A172 (cell line): ENCODE results near the gene FMNL1. TPM values are rescaled to one million over a fixed set of nuclear protein-coding genes. Genes with fewer than 3 reads are reported as not detected.

Experiments
- total RNA-seq: library from RNA; depleted of rRNA; stranded (reverse); fragments of >200 nt; shearing (Covaris generic); gene quantifications from 2 replicates; pipeline ENCODE4 v1.2.3, GENCODE V29; 2014; rRNA removed

The FMNL1 gene
- total RNA-seq, 1 experiment from 2014 or later = 44.8 TPM

Other genes starting within 250 kb of the FMNL1 start
- 33.0 and 34.8 TPM in 2 replicates for gene DCAKD, start 170.3 kb upstream of the FMNL1 start, total RNA-seq
- gene NMT1, start 160.6 kb upstream of the FMNL1 start, total RNA-seq = 151 and 733 TPM in 2 replicates
- 168 and 189 TPM in 2 replicates for gene PLCD3, start 89.4 kb upstream of the FMNL1 start, total RNA-seq
- 4.7 and 10.3 TPM in 2 replicates for gene ACBD4, start 86.2 kb upstream of the FMNL1 start, total RNA-seq
- gene HEXIM1, start 73.4 kb upstream of the FMNL1 start, total RNA-seq = 8.4 and 8.6 TPM in 2 replicates
- gene HEXIM2, start 60.0 kb upstream of the FMNL1 start, total RNA-seq = 10.1 and 19.9 TPM in 2 replicates
- not detected in 2 replicates for gene SPATA32, start 40.2 kb downstream of the FMNL1 start, total RNA-seq
- 24.8 and 35.5 TPM in 2 replicates for gene MAP3K14, start 95.1 kb downstream of the FMNL1 start, total RNA-seq
- gene ARHGAP27, start 211.0 kb downstream of the FMNL1 start, total RNA-seq = 9.5 and 17.8 TPM in 2 replicates